ENCODE measurements around the gene SRGAP1.

The SRGAP1 gene

GRCh38 chr12:63917864-63918799 lies 73.6 kb downstream of the SRGAP1 start (continued):
- TF ChIP-seq ZNF561 (tag by site-specific recombination; IDR thresholded peaks at IDR 0.05; ENCODE audit: borderline replicate concordance) (no peak), ZSCAN18 (tag by site-specific recombination; IDR thresholded peaks at IDR 0.05) (no peak), ZBTB7A (tag by site-specific recombination; IDR thresholded peaks at IDR 0.05; ENCODE audit: low read depth) (no peak), ZNF473 (tag by site-specific recombination; IDR thresholded peaks at IDR 0.05) (no peak), SP7 (tag by site-specific recombination; IDR thresholded peaks at IDR 0.05) (no peak; the same call in none of the 2 replicates), ZNF404 (tag by site-specific recombination; IDR thresholded peaks at IDR 0.05) (no peak), AEBP2 (tag by site-specific recombination; IDR thresholded peaks at IDR 0.05; ENCODE audit: borderline replicate concordance) (no peak), ZSCAN16 (tag by site-specific recombination; IDR thresholded peaks at IDR 0.05) (no peak), PRDM10 (tag by site-specific recombination; IDR thresholded peaks at IDR 0.05) (no peak), ZNF529 (tag by site-specific recombination; IDR thresholded peaks at IDR 0.05; ENCODE audit: insufficient replicate concordance) (no peak), PRDM4 (tag by site-specific recombination; IDR thresholded peaks at IDR 0.05) (0 out of 2 replicates have a peak, but pooled peaks have one; percentile 34), ZNF654 (tag by site-specific recombination; IDR thresholded peaks at IDR 0.05; ENCODE audit: low read depth) (no peak), ATF2 (tag by site-specific recombination; IDR thresholded peaks at IDR 0.05; ENCODE audit: low read depth) (no peak), ZIC2 (tag by site-specific recombination; IDR thresholded peaks at IDR 0.05) (no peak), SP2 (tag by site-specific recombination; IDR thresholded peaks at IDR 0.05) (no peak), GLIS1 (tag by site-specific recombination; IDR thresholded peaks at IDR 0.05) (peak; percentile 72), SP3 (tag by site-specific recombination; IDR thresholded peaks at IDR 0.05) (0 out of 2 replicates have a peak, but pooled peaks have one; percentile 21), HOXD13 (CRISPR knock-in tag; IDR thresholded peaks at IDR 0.05; ENCODE audit: borderline replicate concordance) (0 out of 2 replicates have a peak, but pooled peaks have one; percentile 24), ZNF624 (tag by site-specific recombination; IDR thresholded peaks at IDR 0.05) (no peak), ZNF518A (tag by site-specific recombination; conservative IDR thresholded peaks at IDR 0.05; ENCODE audit: low read depth) (no peak), ZNF792 (tag by site-specific recombination; IDR thresholded peaks at IDR 0.05) (no peak)
